Activated T-helper 1 cell treated with anti-CD3 and anti-CD28 coated beads, Interleukin-12 subunit alpha, Interleukin-12 subunit beta, Interleukin-2, Interleukin-4 antibody, amounts not matched to agents 30 ng/mL and 10 ng/mL and 1 ng/mL, durations not matched to agents 14 hours and 24 hours and 36 hours (primary cell): Measurements from ENCODE around the gene GRIN2C. TPM values are rescaled to one million over a fixed set of nuclear protein-coding genes. Genes with fewer than 3 reads are reported as not detected.

Source experiments
- DNase-seq: peaks from one replicate; pipeline ENCODE4 v3.0.0; 2021; ENCODE audit warnings: low spot score
- H3K27ac Mint-ChIP-seq: one replicate; pipeline ENCODE4 v1.8.0; 2021; ENCODE audit warnings: mild to moderate bottlenecking, mixed read lengths
- H3K27me3 Mint-ChIP-seq: one replicate; pipeline ENCODE4 v1.8.0; 2022; ENCODE audit warnings: mild to moderate bottlenecking, moderate library complexity, mixed read lengths; ENCODE audit not compliant: insufficient read depth
- H3K36me3 Mint-ChIP-seq: one replicate; pipeline ENCODE4 v1.8.0; 2021; ENCODE audit warnings: low read depth, mixed read lengths
- H3K4me1 Mint-ChIP-seq: one replicate; pipeline ENCODE4 v1.8.0; 2021; ENCODE audit warnings: low read depth, mixed read lengths
- H3K4me3 Mint-ChIP-seq: one replicate; pipeline ENCODE4 v1.8.0; 2021; ENCODE audit warnings: mild to moderate bottlenecking, moderate library complexity, mixed read lengths
- H3K9me3 Mint-ChIP-seq: one replicate; pipeline ENCODE4 v1.8.0; 2021; ENCODE audit warnings: mixed read lengths
- intact Hi-C: fragments of 100-400 bp; cut with micrococcal nuclease; formaldehyde crosslinking; loops from one replicate; pipeline ENCODE4 v1.15.1; 2024
- total RNA-seq: library from RNA; stranded (reverse); gene quantifications from 2 replicates; pipeline ENCODE4 v1.2.3, GENCODE V29; 2022

GRIN2C gene
- total RNA-seq, 1 donor from 2014 or later, result 0.34 TPM

DNA sequence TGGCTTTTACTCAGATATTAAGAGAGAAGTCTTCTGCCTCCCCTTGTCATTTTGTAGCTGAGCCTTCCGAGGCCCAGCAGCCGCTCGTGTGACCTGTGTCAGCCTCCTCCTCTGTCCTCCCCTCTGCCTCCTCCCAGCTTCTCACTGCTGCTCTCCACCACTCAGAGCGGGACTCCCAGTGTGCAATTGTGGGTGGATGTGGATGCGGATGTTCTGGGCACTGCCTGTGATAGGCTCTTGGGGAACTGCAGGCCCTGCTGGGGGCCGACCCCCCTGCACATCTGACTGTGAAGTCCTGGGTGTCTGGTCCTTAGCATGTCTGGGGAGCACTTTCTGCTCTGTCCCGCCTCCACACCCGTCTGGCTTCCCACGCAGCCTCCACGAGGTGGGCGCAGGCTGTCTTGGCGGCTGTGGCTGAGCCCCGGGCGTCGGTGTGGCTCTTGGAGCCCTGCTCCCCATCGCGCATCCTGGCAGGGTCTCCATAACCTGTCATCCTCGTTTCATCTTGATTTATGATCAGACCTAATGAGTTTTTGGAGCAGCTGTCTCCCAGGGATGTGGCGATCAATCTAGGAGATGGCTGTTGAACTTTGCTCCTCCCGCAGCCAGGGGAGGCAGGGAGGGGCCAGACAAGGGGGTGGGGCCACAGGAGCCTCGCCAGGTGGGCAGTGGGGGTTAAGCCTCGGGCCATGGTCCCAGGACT, 28.1 kb downstream of the GRIN2C start:
- H3K9me3 Mint-ChIP-seq, result no peaks in the 10 kb centered on the region
- H3K4me1 Mint-ChIP-seq, result no peaks in the 10 kb centered on the region
- no peaks in the 10 kb centered on the region for H3K27me3 Mint-ChIP-seq
- no peak overlapping the region for H3K4me3 Mint-ChIP-seq
- H3K36me3 Mint-ChIP-seq, result peaks cover 5% of the 10 kb centered on the region
- intact Hi-C loops, result no loop called here
- DNase-seq, result no peak
- no peak overlapping the region for H3K27ac Mint-ChIP-seq

DNA sequence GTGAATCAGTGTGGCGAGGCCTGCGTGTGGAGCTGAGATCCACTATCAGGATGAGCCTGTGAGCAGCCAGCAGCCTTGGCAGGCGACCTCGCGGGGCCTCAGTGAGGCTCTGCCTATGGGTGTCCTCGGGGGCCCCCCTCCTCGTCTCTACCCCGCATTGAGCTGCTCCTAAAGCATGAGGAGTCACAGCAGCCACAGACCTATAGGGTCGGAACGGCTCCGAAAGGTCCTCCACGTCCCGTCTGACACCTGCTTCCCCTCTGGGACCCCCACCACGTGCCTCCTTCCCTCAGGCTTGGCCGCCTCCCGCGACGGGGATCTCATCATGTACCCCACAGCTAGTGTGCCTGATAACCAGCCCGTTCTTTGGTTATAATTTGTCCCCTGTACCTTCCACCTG, 28.8 kb downstream of the GRIN2C start:
- H3K4me3 Mint-ChIP-seq, result no peak overlapping the region
- H3K27ac Mint-ChIP-seq, result no peak overlapping the region
- H3K4me1 Mint-ChIP-seq, result no peaks in the 10 kb centered on the region
- intact Hi-C loops, result no loop called here
- H3K36me3 Mint-ChIP-seq, result no peaks in the 10 kb centered on the region
- no peaks in the 10 kb centered on the region for H3K27me3 Mint-ChIP-seq
- H3K9me3 Mint-ChIP-seq, result no peaks in the 10 kb centered on the region
- no peak for DNase-seq

DNA sequence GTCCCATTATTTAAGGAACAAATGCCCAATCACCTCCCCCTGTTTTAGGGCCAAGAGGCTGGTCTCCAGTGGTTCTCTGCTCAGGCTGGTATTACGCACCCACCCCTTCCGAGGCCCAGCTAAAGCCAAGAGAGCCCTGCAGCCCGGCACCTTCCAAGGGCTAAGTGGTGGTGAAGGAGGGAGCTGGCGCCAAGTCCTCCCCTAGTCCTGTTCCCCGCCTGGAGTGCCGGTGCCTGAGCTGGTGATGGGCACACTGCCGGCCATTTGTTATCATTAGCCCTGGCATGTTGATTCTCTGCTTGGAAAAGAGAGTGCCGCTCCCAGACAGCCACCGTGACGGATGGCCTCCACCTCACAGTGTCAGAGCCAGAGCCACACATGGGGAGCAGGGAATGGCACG, 31.9 kb downstream of the GRIN2C start:
- intact Hi-C loops, result no loop called here
- Mint-ChIP-seq H3K9me3 (no peaks in the 10 kb centered on the region), H3K4me3 (no peak overlapping the region), H3K36me3 (no peaks in the 10 kb centered on the region), H3K27ac (no peak overlapping the region), H3K27me3 (no peaks in the 10 kb centered on the region), H3K4me1 (no peaks in the 10 kb centered on the region)
- no peak for DNase-seq

DNA sequence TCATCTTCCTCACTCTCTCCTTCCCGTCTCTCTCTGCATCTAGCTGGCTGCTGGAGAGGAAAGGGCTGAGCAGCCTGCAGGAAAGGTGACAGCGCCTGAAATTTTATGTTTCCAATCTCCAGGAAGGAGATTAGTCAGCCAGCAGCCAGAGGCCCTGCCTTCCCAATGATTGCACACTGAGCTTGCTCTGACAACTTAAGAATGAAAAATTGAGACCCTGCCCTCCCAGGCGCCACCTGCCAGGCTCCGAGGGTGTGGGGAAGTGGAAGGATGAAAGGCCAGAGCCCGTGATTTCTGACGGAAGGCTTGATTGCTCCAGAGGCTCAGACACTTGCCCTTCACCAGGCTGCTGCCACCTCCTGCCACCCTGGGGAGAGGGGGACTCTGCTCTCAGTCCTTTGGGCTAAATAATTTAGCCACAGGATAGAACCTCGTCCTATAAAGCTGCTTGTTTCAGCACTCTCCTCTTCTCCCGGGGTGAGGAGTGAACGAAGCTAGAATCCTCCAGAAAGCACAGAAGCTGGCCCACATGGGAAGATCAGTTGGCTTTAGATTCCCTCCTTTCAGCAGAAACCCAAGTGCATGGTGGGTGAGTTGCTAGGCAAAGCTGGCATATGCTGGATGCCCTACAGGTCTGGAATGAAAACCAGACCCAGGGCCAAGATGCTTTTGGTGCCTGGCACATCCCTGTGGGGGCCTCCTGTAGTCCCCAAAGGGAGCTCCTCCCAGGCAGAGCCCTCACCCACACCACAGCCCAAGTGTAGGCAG, 33.5 kb downstream of the GRIN2C start:
- no peak overlapping the region for H3K4me3 Mint-ChIP-seq
- H3K27me3 Mint-ChIP-seq, result no peaks in the 10 kb centered on the region
- intact Hi-C loops, result no loop called here
- no peak overlapping the region for H3K27ac Mint-ChIP-seq
- H3K36me3 Mint-ChIP-seq, result no peaks in the 10 kb centered on the region
- H3K4me1 Mint-ChIP-seq, result no peaks in the 10 kb centered on the region
- no peak for DNase-seq
- no peaks in the 10 kb centered on the region for H3K9me3 Mint-ChIP-seq

DNA sequence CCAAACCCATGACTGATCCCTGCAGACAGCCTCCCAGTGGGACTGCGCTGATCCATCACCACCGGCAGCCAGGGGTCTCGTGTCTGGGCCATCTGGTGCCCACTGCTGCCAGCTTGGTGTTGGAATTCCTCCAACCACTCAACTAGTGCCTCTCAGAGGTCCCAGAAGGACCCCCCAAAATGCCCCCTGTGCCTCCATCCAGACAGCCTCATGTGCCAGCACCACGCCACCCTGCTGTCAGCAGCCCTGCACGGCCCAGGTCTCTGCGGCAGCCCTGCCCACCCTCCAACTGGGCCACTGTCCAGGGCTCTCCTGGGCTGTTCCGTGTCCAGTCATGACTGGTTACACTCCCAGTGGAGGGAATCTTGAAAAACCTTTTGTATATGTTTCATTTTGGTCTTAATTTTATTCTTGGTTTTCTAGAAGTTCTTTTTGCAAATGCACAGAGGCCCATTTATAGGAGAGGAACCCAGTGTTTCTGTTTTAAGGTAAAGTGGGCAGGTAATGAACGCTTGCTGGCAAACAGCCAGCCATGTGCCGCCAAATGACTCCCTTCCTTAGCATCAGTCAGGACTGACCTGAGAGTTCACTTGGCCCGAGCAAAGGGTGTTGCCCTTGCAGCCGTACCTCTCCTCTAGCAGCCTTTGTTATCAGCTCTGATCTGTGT, 34.6 kb downstream of the GRIN2C start:
- DNase-seq, result no peak
- Mint-ChIP-seq H3K4me3 (no peak overlapping the region), H3K27me3 (no peaks in the 10 kb centered on the region), H3K9me3 (no peaks in the 10 kb centered on the region), H3K27ac (no peak overlapping the region), H3K36me3 (peaks cover 4% of the 10 kb centered on the region), H3K4me1 (no peaks in the 10 kb centered on the region)
- intact Hi-C loops, result no loop called here

DNA sequence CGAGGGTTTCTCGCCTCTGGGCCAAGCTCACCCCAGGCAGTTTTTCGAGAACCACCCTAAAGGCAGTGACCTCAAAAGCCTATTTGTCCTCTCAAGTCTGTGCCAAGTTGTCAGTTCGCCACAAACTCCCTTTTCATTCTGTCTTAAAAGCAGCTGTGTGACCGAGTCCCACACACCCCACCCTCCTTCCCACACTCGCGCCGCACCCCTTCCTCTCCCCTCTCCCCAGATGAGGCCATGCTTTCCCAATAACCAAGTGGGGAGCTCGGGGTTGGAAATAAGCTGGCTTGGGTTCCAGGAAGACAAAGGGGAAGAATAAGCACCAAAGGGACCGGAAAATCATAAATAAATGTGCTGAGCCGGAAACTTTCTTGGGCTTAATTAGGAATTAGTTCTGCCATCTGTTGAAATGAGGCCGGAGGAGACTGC, 36.7 kb downstream of the GRIN2C start:
- DNase-seq, result no peak
- Mint-ChIP-seq H3K4me3 (no peak overlapping the region), H3K27ac (no peak overlapping the region), H3K4me1 (no peaks in the 10 kb centered on the region), H3K9me3 (no peaks in the 10 kb centered on the region), H3K36me3 (peaks cover 8% of the 10 kb centered on the region), H3K27me3 (no peaks in the 10 kb centered on the region)
- intact Hi-C loops, result no loop called here

DNA sequence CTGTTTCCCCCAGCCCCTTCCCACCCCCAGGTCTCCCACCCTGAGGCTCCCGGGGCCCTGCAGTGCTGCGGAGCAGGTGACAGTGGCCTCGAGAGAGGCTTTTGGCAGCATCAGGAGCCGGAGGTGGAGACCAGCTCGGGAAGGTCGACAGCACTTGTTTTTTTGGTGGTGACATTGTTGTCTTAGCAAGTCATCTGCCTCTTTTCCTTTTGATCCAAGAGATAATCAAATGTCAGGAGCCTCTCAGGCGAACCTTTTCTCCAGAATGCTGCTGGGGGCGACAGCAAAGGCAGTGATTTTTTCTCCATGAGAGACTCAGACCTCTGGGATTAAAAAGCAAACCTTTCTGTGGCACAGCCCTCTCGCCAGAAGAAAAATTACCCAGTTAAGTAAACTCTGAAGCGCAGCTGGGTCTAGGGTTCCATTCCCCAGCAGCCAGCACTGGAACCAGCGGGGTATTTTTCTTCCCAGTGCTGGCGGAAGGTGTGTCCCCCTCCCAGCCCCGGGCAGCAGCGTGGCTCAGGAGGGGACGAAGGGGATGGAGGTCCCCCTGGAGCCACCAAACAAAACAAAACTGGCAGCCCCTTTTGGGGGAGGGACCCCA, 37.2 kb downstream of the GRIN2C start:
- Mint-ChIP-seq H3K27ac (no peak overlapping the region), H3K4me3 (no peak overlapping the region), H3K27me3 (no peaks in the 10 kb centered on the region), H3K36me3 (peaks cover 8% of the 10 kb centered on the region), H3K4me1 (no peaks in the 10 kb centered on the region), H3K9me3 (no peaks in the 10 kb centered on the region)
- intact Hi-C loops, result no loop called here
- no peak for DNase-seq

DNA sequence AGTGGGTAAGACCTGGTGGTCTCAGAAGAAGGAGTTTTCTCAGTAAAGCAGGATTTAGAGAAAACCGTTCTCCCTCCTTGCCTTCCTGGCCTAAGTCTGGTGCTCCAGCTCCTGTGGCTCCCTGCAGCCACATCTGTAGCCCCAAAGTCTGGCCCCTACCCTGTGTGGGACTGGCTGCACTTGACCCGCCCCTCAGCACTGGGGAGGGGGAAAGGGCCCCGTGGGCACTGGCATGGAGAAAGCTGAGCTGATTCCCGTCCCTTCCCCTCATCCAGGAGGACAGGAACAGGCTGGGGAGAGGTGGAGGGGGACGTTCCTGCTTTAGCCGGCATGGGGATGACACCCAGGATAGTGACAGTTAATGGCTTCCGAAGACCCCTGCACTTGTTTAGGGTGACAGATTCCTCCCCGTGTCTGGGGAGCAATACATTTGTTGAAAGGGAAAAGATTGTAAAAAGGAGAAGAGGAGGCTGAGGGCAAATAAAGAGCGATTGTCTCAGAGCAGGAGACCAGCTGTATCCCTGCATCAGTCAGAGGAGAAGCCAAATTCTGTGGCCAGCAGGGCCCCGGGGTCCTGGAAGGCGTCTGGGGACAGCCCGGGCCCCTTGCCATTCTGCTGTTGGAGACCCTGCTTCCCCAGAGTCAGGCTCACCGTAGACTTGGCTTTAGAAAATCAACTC, 37.9 kb downstream of the GRIN2C start:
- Mint-ChIP-seq H3K27me3 (no peaks in the 10 kb centered on the region), H3K36me3 (peaks cover 12% of the 10 kb centered on the region), H3K9me3 (no peaks in the 10 kb centered on the region), H3K4me3 (no peak overlapping the region), H3K27ac (no peak overlapping the region), H3K4me1 (no peaks in the 10 kb centered on the region)
- no peak for DNase-seq
- intact Hi-C loops, result no loop called here

DNA sequence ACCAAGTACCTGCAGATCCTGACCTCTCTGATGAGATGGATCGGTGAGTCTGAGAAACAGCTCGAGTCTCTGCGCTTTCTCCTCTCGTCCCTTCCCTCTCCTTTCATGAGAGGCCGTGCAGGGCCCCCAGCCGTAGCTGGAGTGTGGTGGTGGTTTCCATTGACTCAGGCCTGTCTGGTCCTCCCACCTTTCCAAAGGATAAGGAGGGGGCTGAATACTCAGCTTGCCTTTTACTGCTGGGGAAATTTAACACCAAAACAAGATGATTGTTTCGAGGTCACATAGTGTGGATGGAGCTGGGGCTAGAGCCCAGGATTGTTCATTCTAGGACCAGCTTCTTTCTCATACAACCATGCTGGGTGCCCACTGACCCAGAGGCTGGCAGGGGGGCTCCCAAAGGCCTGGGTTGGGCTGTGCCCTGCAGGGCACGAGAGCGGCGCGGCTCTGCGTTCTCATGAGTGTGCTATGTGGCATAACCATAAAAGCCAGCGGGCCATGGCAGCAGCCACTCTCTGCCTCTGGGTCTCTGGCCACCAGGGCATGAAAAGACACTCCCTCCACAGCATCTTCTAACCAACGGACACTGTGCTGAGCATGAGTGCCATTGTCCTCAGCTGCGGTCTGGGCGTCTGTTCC, 39.8 kb downstream of the GRIN2C start:
- Mint-ChIP-seq H3K4me3 (no peak overlapping the region), H3K27me3 (no peaks in the 10 kb centered on the region), H3K9me3 (no peaks in the 10 kb centered on the region), H3K36me3 (peaks cover 12% of the 10 kb centered on the region), H3K27ac (no peak overlapping the region), H3K4me1 (no peaks in the 10 kb centered on the region)
- intact Hi-C loops, result no loop called here
- no peak for DNase-seq

DNA sequence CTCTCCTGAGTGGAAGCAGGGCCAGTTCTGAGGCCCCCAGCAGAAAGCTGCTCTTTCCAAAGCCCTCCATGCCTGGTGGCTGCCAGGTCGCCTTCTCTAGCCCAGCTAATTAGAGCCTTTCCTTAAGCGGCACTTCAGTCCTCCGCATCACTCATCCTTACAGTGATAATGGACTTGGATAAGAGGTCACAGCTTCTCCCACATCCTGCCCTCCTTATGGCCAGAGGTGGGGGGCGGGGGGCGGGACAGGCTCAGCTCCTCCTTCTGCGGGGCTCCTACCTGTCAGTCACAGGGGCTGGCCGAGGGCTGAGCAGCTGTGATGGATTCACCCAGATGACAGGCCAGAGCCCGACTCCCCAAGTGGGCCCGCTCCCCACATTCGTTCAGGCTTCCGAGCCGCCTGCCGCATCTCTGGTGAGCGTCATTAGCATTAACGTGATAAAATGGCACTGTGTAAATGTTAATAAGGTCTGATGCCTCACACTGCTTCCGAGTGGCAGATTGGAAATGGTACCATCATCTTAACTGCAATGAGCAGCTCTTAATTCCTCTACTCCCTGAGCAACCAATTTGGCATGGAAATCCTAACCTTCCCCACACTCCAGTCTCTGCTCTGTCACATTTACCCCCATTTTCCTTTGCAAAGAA, 41.3 kb downstream of the GRIN2C start:
- Mint-ChIP-seq H3K27me3 (no peaks in the 10 kb centered on the region), H3K4me1 (no peaks in the 10 kb centered on the region), H3K9me3 (no peaks in the 10 kb centered on the region), H3K27ac (no peak overlapping the region), H3K4me3 (no peak overlapping the region), H3K36me3 (peaks cover 12% of the 10 kb centered on the region)
- DNase-seq, result no peak
- intact Hi-C loops, result no loop called here

DNA sequence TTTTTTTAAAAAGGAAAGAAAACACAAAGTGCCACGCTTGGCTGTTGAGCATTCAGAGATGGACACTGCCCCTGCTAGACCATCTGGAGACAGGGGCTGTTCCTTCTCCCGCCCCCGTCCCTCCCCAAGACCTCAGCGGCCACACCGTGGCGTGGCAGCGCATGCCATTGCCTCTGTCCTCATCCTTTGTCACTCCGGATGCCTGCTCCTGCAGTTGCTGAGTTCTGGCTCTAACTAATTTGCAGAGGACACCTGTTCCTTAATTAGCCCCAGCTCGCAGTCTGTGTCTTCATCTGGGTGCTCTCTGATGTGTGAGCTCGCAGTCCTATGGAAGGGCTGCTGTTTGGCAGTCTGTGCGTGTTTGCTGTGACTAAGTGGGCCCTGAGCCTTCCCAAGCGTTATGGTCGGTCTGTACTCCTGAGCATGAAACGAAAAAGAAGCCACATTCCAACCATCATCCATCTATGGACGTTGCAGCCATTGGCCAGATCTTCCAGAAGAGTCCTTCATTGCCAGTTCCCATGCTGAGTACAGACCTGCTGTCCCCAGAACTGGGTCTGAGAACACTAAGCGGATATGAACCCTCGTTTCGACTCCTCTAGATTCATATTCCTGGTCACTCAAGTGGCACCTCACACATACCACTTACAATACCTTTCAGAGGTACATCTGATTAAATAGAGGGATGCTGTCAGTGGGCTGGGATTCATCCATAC, 42.6 kb downstream of the GRIN2C start:
- intact Hi-C loops, result no loop called here
- Mint-ChIP-seq H3K27me3 (no peaks in the 10 kb centered on the region), H3K27ac (no peak overlapping the region), H3K9me3 (no peaks in the 10 kb centered on the region), H3K36me3 (peaks cover 12% of the 10 kb centered on the region), H3K4me3 (no peak overlapping the region), H3K4me1 (no peaks in the 10 kb centered on the region)
- no peak for DNase-seq
